AG09309 (cell line): ENCODE data around the gene PREX1.

Experiments
- DNase-seq: peaks from one replicate; pipeline ENCODE4 v3.0.0-alpha.2; 2010; ENCODE audit warnings: low read depth
- H3K4me3 ChIP-seq: 2 replicates; pipeline ENCODE4 v1.5.1; 2011; ENCODE audit warnings: mild to moderate bottlenecking, low read depth, low read length, moderate library complexity; ENCODE audit not compliant: control insufficient read depth
- CTCF ChIP-seq: IDR thresholded peaks from 2 replicates; pipeline ENCODE4 v1.5.1; 2011; ENCODE audit warnings: mild to moderate bottlenecking, low read depth, low read length, inconsistent platforms; ENCODE audit not compliant: insufficient read depth, control insufficient read depth; ENCODE audit errors: missing control alignments

Gene PREX1

GRCh38 chr20:48695738-48696137 lies 132.1 kb downstream of the PREX1 start:
- DNase-seq, result no peak
- no peak overlapping the region for H3K4me3 ChIP-seq
- TF ChIP-seq CTCF, result no peak

GRCh38 chr20:48695255-48695654 lies 132.5 kb downstream of the PREX1 start:
- no peak for TF ChIP-seq CTCF
- no peak for DNase-seq
- H3K4me3 ChIP-seq, result no peak overlapping the region

GRCh38 chr20:48694381-48694865 lies 133.4 kb downstream of the PREX1 start:
- no peak for DNase-seq
- no peak overlapping the region for H3K4me3 ChIP-seq
- no peak for TF ChIP-seq CTCF

GRCh38 chr20:48691523-48691922 lies 136.3 kb downstream of the PREX1 start:
- no peak for DNase-seq
- TF ChIP-seq CTCF, result no peak
- H3K4me3 ChIP-seq, result no peak overlapping the region

- no peak for DNase-seq
- no peak overlapping the region for H3K4me3 ChIP-seq
- no peak for TF ChIP-seq CTCF
Observed at GRCh38 chr20:48690888-48691287, 136.9 kb downstream of the PREX1 start.

GRCh38 chr20:48689874-48690571 lies 137.8 kb downstream of the PREX1 start:
- H3K4me3 ChIP-seq, result no peak overlapping the region
- no peak for DNase-seq
- no peak for TF ChIP-seq CTCF
